B cell (primary cell): ENCODE data around the gene BTN3A1. TPM values are rescaled to one million over a fixed set of nuclear protein-coding genes. Genes with fewer than 3 reads are reported as not detected.

Experiments used
- ATAC-seq: fragments of 200-7000 bp; cut with Tn5 transposase; one replicate; pipeline ENCODE4 v1.10.0; 2021; ENCODE audit warnings: low read depth, mild to moderate bottlenecking, moderate number of reproducible peaks, moderate library complexity
- CTCF ChIA-PET: fragments of 350-600 bp; sonication (Branson Sonifier 250); formaldehyde crosslinking; loops from one replicate; lab custom pipeline; 2021; ENCODE audit warnings: antibody characterized with exemption, inconsistent platforms; lab: Charles Lee
- POLR2A ChIA-PET: fragments of 350-600 bp; sonication (Branson Sonifier 250); formaldehyde crosslinking; loops from one replicate; lab custom pipeline; 2021; ENCODE audit warnings: antibody characterized with exemption; lab: Charles Lee
- DNase-seq: peaks from one replicate; pipeline ENCODE4 v3.0.0; 2013
- H2AFZ ChIP-seq: 2 replicates; pipeline ENCODE4 v1.6.1; 2012; ENCODE audit warnings: mild to moderate bottlenecking, low read depth, low read length; ENCODE audit not compliant: insufficient read depth, poor library complexity, severe bottlenecking
- H3K27ac ChIP-seq, 2 donors: 1 replicate in 1 of 2; 2 replicates in 1 of 2; pipeline ENCODE4 v1.5.1; 2012 to 2013; ENCODE audit warnings: low read length in 2 of 2, mild to moderate bottlenecking in 2 of 2, moderate library complexity in 1 of 2
- H3K27me3 ChIP-seq, 4 experiments: fragments of 200-600 bp in 1 of 4; sonication (generic) in 1 of 4; replicated peaks in 1 of 4; 1 replicate in 2 of 4; 2 replicates in 2 of 4; pipeline versions ENCODE4 v1.6.1 to v1.7.0; 2013 to 2016; ENCODE audit warnings: low read length in 3 of 4, mild to moderate bottlenecking in 2 of 4, mixed read lengths in 1 of 4, moderate library complexity in 1 of 4; ENCODE audit not compliant: insufficient read depth in 4 of 4, control insufficient read depth in 3 of 4; ENCODE audit errors: control extremely low read depth in 1 of 4
- H3K36me3 ChIP-seq, 2 experiments: replicated peaks in 1 of 2; 1 replicate in 1 of 2; 2 replicates in 1 of 2; pipeline versions ENCODE4 v1.6.1 to v1.7.1; 2013; ENCODE audit warnings: low read length in 1 of 2; ENCODE audit not compliant: insufficient read depth in 2 of 2, control insufficient read depth in 1 of 2; ENCODE audit errors: control extremely low read depth in 1 of 2, extremely low read depth in 1 of 2
- H3K4me1 ChIP-seq, 2 donors: fragments of 200-600 bp in 1 of 2; sonication (generic) in 1 of 2; 1 replicate in 1 of 2; 2 replicates in 1 of 2; pipeline versions ENCODE4 v1.5.1 to v1.6.1; 2013 to 2017; ENCODE audit warnings: low read length in 2 of 2; ENCODE audit not compliant: control insufficient read depth in 2 of 2, insufficient read depth in 2 of 2
- H3K4me2 ChIP-seq: replicated peaks from 2 replicates; pipeline ENCODE3; 2012; ENCODE audit warnings: mild to moderate bottlenecking, low read depth, low read length; ENCODE audit not compliant: poor library complexity, severe bottlenecking
- H3K4me3 ChIP-seq, 5 experiments: fragments of 200-600 bp in 1 of 5; sonication (generic) in 1 of 5; 1 replicate in 3 of 5; 2 replicates in 2 of 5; pipeline versions ENCODE4 v1.5.1 to v1.7.0; 2011 to 2016; ENCODE audit warnings: low read length in 4 of 5, mild to moderate bottlenecking in 4 of 5, low read depth in 2 of 5, control low read depth in 1 of 5, moderate library complexity in 1 of 5; ENCODE audit not compliant: insufficient read depth in 1 of 5; ENCODE audit errors: control extremely low read depth in 1 of 5, extremely low read depth in 1 of 5
- H3K79me2 ChIP-seq: fragments of 200-600 bp; sonication (generic); one replicate; pipeline ENCODE4 v1.6.0; 2016; ENCODE audit warnings: low read length; ENCODE audit not compliant: control insufficient read depth, insufficient read depth
- H3K9ac ChIP-seq: fragments of 200-600 bp; sonication (generic); 2 replicates; pipeline ENCODE4 v1.6.1; 2017; ENCODE audit warnings: mild to moderate bottlenecking, low read length, moderate library complexity
- H3K9me3 ChIP-seq, 3 donors: one replicate each; pipeline versions ENCODE4 v1.6.1 to v1.7.1; 2013; ENCODE audit warnings: low read length in 2 of 3; ENCODE audit not compliant: control insufficient read depth in 2 of 3, insufficient read depth in 1 of 3; ENCODE audit errors: control extremely low read depth in 1 of 3
- H4K20me1 ChIP-seq: 2 replicates; pipeline ENCODE4 v1.6.0; 2012; ENCODE audit warnings: mild to moderate bottlenecking, low read length; ENCODE audit not compliant: insufficient read depth, control insufficient read depth, poor library complexity, severe bottlenecking
- H3K27ac Mint-ChIP-seq: one replicate; pipeline ENCODE4 v1.8.0; 2021; ENCODE audit warnings: mixed read lengths
- H3K27me3 Mint-ChIP-seq: one replicate; pipeline ENCODE4 v1.8.0; 2021; ENCODE audit warnings: mixed read lengths
- H3K4me1 Mint-ChIP-seq: one replicate; pipeline ENCODE4 v1.8.0; 2021; ENCODE audit warnings: mixed read lengths
- H3K4me3 Mint-ChIP-seq: one replicate; pipeline ENCODE4 v1.8.0; 2021; ENCODE audit warnings: mixed read lengths
- H3K9me3 Mint-ChIP-seq: one replicate; pipeline ENCODE4 v1.8.0; 2022; ENCODE audit warnings: mixed read lengths; ENCODE audit not compliant: insufficient read depth
- EZH2 ChIP-seq: IDR thresholded peaks from 2 replicates; pipeline ENCODE4 v1.6.1; 2012; ENCODE audit warnings: borderline replicate concordance, low read depth, mild to moderate bottlenecking, moderate library complexity, low read length; ENCODE audit not compliant: insufficient read depth, poor library complexity, severe bottlenecking
- WGBS: methylation state at CpG from one replicate; pipeline ENCODE4 v1.1.5; 2013; ENCODE audit warnings: missing lambda C conversion rate; ENCODE audit not compliant: insufficient coverage; 5-methylcytosine and 5-hydroxymethylcytosine counted together
- intact Hi-C: fragments of 100-400 bp; cut with micrococcal nuclease; formaldehyde crosslinking; loops from one replicate; pipeline ENCODE4 v1.10.0; 2022
- polyA plus RNA-seq: library from polyadenylated mRNA; depleted of rRNA; stranded (reverse); fragments of >200 nt; gene quantifications from 2 replicates; pipeline ENCODE4 v1.2.3, GENCODE V29; 2012
- total RNA-seq, 2 donors: library from RNA; stranded (reverse); fragments of 120-200 nt in 1 of 2; gene quantifications; 1 replicate in 1 of 2; 2 replicates in 1 of 2; pipeline versions ENCODE4 v1.2.3 to v1.2.4, GENCODE V29; 2013 to 2022
- TF ChIP-seq, protein P1 (sequence below): fragments of 200-600 bp; IDR thresholded peaks from one replicate; pipeline ENCODE4 v1.8.0; 2022; ENCODE audit warnings: antibody characterized with exemption, mild to moderate bottlenecking

The BTN3A1 gene
- total and polyA plus RNA-seq, 2 donors (not counting 1 experiment from before 2014, with no cell fraction given), result 133 to 175 TPM

GRCh38 chr6:26457264-26457805, 55.3 kb downstream of the BTN3A1 start:
- Histone ChIP-seq H3K9ac (peak overlapping the region; percentile 97), H3K27me3 (no peaks in the 10 kb centered on the region), H3K9me3 (no peaks in the 10 kb centered on the region), H3K4me1 (peaks cover 30 to 46% of the 10 kb centered on the region in 2 donors), H3K27ac (peak overlapping the region; percentile 77 to 89), H3K36me3 (peaks cover 0 to 37% of the 10 kb centered on the region in 2 experiments), H2AFZ (peak overlapping the region; percentile 99), H3K4me2 (peak overlapping the region; percentile 82), H4K20me1 (peaks cover 5% of the 10 kb centered on the region), H3K79me2 (peaks cover 39% of the 10 kb centered on the region), H3K4me3 (peak overlapping the region; percentile 75 to 96 (median 92))
- ATAC-seq, result peak; percentile 1
- ChIA-PET POLR2A (no interaction called here), CTCF (no interaction called here)
- no peak for TF ChIP-seq EZH2
- TF ChIP-seq, protein P1, sequence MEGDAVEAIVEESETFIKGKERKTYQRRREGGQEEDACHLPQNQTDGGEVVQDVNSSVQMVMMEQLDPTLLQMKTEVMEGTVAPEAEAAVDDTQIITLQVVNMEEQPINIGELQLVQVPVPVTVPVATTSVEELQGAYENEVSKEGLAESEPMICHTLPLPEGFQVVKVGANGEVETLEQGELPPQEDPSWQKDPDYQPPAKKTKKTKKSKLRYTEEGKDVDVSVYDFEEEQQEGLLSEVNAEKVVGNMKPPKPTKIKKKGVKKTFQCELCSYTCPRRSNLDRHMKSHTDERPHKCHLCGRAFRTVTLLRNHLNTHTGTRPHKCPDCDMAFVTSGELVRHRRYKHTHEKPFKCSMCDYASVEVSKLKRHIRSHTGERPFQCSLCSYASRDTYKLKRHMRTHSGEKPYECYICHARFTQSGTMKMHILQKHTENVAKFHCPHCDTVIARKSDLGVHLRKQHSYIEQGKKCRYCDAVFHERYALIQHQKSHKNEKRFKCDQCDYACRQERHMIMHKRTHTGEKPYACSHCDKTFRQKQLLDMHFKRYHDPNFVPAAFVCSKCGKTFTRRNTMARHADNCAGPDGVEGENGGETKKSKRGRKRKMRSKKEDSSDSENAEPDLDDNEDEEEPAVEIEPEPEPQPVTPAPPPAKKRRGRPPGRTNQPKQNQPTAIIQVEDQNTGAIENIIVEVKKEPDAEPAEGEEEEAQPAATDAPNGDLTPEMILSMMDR, result no peak
- 49% methylated on average over 6 of the region's 9 CpGs for WGBS
- Mint-ChIP-seq H3K27me3 (no peaks in the 10 kb centered on the region), H3K4me1 (peaks cover 70% of the 10 kb centered on the region), H3K4me3 (peak overlapping the region; percentile 100), H3K27ac (peak overlapping the region; percentile 98), H3K9me3 (no peaks in the 10 kb centered on the region)
- DNase-seq, result no peak
- intact Hi-C loops, result loop anchor here (1.0 to 5.0 kb wide), 7 partner anchors 17 to 111 kb away; partner anchors contain the start of genes BTN3A3 and HMGN4
